GM12872 (cell line): ENCODE results near the gene CDCP1.

Source experiments
- CTCF ChIP-seq: IDR thresholded peaks from 3 replicates; pipeline ENCODE4 v1.5.1; 2011; ENCODE audit warnings: low read depth, mild to moderate bottlenecking, low read length, moderate library complexity; ENCODE audit not compliant: insufficient read depth

CDCP1 gene

GRCh38 chr3:45064512-45065372, 81.4 kb downstream of the CDCP1 start:
- no peak for TF ChIP-seq CTCF

DNA sequence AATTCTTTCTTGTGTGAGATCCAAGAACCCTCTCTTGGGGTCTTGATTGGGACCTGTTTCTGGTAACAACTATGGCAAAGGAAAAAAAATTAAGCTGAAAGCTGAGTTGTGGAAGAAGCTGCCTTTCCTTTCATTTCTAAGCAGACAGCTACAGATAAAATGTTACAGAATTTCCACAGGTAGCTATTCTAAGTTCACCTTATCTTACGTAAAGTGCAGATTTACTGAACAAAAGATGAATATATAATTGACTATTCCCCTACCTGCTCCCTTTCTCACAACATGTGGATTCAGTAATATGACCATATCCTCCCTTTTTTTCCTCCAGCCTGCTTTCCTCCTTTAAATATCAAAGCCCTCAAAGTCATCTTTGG, 83.5 kb downstream of the CDCP1 start:
- TF ChIP-seq CTCF: no peak

DNA sequence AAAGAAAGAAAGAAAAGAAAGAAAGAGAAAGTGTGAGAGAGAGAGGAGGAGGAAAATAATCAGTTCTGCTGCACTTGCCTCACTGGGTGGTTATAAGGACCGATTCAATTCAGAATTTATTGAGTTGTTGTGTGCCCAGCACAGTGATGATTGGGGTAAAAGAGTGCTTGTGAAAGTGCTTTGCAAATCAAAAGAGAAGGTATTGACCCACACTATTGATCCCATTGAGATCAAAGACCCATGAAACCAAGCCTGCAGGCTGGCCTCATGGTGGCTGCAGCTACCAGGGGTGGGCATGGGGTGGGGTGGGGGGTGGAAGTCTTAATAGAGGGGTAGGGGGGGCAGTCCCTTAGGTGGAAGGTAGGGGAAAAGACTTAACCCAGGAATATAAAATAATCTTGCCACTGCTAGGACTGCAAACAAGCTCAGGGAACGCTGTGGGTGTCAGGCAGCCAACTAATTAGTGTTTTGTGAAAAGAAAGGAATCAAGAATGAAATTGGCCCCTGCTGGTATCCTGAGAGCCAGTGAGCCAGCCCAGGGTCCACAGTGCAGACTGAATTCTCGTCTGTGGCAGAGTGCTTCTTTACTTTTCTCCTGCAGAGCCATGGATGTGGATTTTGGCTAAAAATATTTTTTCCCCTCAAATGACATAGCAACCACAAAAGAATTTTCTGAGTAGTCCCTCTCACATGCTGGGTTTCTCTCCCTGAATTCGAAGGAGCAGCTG, 85.8 kb downstream of the CDCP1 start:
- TF ChIP-seq CTCF: no peak

- no peak for TF ChIP-seq CTCF
Measured at GRCh38 chr3:45059132-45059531, 87.0 kb downstream of the CDCP1 start.

GRCh38 chr3:45057557-45057956, 88.6 kb downstream of the CDCP1 start:
- TF ChIP-seq CTCF: no peak

DNA sequence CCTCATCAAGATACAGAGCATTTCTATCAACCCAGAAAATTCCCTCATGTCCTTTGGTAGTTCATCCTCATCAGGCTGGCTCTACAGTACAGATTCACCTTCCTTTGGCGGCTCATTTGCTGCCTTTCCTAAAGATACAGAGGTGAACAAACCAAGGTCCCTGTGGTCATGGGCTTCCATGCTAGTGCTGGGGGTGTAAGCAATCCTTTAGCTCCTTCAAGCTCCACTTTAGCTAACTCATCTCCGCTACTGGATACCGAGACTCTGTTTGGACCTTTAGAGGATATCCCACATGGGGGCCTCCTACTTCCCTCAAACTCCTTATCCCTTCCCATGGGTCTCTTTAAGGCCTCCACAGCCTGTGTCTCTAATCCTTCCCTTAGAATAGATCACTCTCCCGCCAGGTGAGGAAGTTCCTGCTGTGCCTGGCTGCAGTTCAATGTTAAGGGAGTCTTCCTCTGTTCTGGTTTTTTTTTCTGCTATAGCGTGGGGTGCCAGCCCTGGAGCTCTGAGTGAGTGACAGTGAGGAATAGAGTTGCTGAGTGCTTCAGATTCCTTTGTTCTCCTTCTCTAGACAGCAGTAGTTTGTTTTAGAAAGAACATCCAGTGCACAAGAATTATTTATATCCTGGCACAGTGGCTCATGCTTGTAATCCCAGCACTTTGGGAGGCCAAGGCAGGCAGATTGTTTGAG, 89.4 kb downstream of the CDCP1 start:
- no peak for TF ChIP-seq CTCF
